HL-60 (cell line): ENCODE results near the gene CDH7.

Experiments
- CTCF ChIP-seq: IDR thresholded peaks from one replicate; pipeline ENCODE4 v1.5.1; 2011; ENCODE audit warnings: low read length, control low read depth, inconsistent platforms; ENCODE audit not compliant: insufficient read depth
- GABPA ChIP-seq: IDR thresholded peaks from 2 replicates; pipeline ENCODE4 v1.6.1; 2012; ENCODE audit warnings: low read depth
- POLR2AphosphoS5 ChIP-seq: IDR thresholded peaks from 2 replicates; pipeline ENCODE4 v1.6.1; 2012; ENCODE audit warnings: low read depth

GRCh38 chr18:65721619-65722018 is 29.2 kb upstream of the CDH7 start:
- TF ChIP-seq CTCF (no peak), POLR2AphosphoS5 (no peak), GABPA (no peak)
